SIG-M5 (cell line): ENCODE measurements around the gene OXER1.

ENCODE experiments used
- DNase-seq: peaks from one replicate; lab custom pipeline; 2025; lab: John Stamatoyannopoulos, UW

The OXER1 gene, protein sequence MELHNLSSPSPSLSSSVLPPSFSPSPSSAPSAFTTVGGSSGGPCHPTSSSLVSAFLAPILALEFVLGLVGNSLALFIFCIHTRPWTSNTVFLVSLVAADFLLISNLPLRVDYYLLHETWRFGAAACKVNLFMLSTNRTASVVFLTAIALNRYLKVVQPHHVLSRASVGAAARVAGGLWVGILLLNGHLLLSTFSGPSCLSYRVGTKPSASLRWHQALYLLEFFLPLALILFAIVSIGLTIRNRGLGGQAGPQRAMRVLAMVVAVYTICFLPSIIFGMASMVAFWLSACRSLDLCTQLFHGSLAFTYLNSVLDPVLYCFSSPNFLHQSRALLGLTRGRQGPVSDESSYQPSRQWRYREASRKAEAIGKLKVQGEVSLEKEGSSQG

GRCh38 chr2:42764096-42764495 is at the start of gene OXER1:
Gene OXER1, minus strand, starts transcription at chr2:42764135. Its CDS starts 73 bp downstream, at chr2:42764062.
- no peak for DNase-seq

GRCh38 chr2:42812899-42813479 is 49.1 kb upstream of the OXER1 start:
- no peak for DNase-seq

GRCh38 chr2:42810971-42811811 is 47.3 kb upstream of the OXER1 start:
- DNase-seq: no peak

GRCh38 chr2:42810121-42810970 is 46.4 kb upstream of the OXER1 start:
- peak; percentile 66 for DNase-seq

- no peak for DNase-seq
Measured at GRCh38 chr2:42809819-42810120, 45.8 kb upstream of the OXER1 start.

DNA sequence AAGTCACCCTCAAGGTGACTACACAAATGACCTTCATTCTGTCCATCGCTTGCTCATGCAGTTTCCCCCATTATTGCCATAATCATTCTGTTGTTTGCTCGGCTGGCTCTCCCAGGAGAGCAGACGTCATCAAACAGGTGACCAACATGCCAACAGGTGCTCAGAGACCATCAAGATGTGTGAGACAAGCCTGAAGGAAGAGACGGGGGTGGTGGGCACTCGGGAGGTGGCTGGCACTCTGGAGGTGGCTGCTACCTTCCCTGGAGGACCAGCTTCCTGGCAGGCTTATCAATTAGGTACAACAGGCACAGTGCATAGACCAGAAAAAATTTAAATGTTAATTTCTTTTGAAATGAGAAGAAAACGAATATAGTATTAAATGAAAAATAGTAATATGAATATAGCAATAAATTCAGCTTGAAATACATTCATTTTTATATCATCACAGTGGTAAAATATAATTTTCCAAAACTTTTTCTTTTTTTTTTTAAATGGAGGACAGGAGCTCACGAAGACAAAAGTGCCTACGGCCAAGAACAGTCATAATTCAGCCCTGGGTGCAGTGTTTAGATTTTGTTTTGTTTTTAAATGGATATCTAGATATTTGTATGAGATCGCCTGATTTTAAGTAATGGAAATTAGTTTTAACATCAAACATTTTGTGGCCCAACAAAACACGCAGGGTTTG is 45.3 kb upstream of the OXER1 start:
- DNase-seq: no peak

- DNase-seq: no peak
Measured at GRCh38 chr2:42808301-42808700, 44.4 kb upstream of the OXER1 start.

DNA sequence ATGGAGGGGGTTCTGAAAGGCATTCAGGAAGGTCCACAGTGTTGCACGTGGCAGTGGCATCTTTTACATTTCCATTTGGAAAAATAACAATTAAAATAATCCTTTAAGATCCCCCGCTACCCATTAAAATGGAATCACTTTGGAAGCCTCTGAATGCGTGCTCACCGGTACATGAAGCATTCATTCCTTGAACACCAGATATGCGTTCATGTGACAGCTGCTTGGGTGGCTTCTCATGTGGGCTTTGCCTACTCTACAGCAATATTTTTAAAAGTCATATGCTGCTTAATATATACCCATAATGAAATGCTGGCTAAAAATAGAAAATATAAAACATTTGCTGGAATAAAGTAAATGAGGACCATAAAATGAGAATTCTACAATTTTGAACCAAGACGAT is 42.9 kb upstream of the OXER1 start:
- no peak for DNase-seq

DNA sequence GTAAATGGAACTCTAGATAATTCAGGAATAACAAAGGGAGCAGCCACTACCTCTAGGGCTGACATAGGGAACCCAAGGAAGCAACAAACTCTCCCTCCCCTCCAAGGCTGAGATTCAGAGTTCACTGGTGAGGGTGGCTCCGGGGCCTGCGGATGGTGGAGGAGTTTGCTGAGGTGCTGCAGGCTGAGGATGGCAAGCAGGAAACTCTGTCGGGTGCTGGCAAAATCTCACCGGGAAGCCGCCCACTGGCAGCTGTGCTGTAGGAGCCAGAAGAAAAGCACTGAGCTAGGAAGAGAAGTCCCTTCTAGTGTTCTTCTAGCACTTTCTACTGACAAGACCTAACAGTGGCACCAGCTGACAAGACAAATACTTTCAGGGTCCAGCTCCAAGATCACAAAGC is 41.0 kb upstream of the OXER1 start:
- no peak for DNase-seq

- DNase-seq: peak; percentile 88
Measured at GRCh38 chr2:42804338-42804737, 40.4 kb upstream of the OXER1 start.

DNA sequence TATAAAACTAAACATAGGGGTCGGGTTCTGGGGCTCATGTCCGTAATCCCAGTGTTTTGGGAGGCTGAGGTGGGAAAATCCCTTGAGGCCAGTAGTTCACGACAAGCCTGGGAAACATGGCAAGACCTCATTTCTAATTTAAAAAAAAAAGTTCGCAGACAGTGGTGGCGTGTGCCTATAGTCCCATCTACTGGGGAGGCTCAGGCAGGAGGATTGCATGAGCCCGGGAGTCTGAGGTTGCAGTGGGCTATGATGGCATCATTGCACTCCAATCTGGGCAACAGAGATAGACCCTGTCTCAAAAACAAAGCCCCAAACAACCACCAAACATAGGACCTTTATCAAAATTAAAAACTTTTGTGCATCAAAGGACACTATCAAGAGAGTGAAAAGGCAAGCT is 38.2 kb upstream of the OXER1 start:
- DNase-seq: no peak

DNA sequence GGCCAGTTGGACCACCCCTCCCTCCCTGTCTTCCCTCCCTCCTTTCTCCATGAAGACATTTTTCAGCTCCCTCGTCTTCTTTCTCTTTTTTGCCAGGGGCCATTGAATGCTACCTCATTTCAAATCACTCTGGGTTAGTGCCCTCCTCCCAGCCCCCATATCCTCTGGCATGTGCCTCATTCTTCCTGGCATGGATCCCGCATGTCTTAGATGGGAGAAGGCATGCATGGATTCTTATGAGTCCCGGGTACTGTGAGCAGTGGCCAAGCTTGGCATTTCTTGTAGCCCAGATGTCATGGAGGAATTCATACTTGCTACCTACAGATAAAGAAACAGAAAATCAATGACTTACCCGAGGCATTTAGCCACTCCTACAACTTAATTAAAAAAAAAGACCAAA is 37.4 kb upstream of the OXER1 start:
- DNase-seq: no peak

DNA sequence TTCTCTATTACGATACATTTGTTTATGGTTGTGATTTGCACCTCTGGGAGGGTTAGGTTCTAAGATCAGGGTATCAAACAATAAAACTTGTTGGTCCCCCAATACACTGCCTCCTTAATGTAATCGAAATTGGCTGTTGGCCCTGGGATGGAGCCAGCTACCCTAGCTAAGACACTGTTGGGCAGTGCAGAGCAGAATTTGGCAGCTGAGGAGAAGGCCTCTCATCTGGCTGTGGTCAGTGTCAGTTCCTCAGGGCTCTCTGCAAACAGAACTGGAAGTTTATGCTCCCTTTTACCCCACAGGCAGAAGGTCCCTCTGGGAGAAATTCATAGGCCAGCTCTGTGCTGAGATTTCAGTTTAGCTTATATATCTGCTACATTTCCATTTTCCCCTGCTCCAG is 37.0 kb upstream of the OXER1 start:
- no peak for DNase-seq

DNA sequence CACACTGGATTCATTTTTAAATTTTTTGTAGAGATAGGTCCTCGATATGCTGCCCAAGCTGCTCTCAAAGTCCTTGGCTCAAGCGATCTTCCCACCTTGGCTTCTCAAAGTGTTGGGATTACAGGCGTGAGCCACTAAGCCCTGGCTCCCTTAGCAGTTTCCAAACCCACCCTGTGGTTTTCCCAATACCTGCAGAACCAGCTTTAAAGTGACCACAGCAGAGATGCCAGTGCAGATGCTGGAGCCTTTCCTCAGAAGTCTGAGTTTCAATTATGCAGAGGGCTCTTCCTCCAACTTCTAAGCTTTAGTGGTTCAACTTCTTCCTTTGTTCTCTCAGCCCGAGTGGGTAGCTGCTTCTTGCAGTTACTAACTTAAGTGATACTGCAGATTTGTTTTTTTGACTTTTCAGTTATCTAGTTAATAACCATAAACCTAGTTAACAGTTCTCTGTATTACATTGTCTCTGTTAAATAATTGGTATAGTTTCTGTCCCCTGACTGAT is 36.6 kb upstream of the OXER1 start:
- DNase-seq: no peak

DNA sequence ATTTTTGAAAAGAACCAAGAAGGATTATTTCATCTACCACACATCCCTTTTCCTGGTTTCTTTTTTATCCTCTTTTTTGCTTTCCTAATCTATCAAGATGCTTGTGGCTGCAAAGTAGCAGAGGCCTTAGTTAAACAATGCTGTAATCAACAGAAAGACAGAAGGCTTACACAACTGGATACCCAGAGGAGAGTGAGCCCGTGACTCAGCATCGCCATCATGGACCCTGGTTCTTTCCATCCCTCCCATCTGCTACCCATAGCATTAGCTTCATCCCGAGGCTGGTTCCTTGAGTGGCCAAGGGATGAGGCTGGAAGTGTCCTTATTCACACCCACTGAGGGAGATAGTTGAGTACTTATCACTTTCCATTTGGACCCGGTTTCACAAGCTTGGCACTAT is 35.9 kb upstream of the OXER1 start:
- DNase-seq: no peak

- no peak for DNase-seq
Measured at GRCh38 chr2:42797281-42797680, 33.3 kb upstream of the OXER1 start.

DNA sequence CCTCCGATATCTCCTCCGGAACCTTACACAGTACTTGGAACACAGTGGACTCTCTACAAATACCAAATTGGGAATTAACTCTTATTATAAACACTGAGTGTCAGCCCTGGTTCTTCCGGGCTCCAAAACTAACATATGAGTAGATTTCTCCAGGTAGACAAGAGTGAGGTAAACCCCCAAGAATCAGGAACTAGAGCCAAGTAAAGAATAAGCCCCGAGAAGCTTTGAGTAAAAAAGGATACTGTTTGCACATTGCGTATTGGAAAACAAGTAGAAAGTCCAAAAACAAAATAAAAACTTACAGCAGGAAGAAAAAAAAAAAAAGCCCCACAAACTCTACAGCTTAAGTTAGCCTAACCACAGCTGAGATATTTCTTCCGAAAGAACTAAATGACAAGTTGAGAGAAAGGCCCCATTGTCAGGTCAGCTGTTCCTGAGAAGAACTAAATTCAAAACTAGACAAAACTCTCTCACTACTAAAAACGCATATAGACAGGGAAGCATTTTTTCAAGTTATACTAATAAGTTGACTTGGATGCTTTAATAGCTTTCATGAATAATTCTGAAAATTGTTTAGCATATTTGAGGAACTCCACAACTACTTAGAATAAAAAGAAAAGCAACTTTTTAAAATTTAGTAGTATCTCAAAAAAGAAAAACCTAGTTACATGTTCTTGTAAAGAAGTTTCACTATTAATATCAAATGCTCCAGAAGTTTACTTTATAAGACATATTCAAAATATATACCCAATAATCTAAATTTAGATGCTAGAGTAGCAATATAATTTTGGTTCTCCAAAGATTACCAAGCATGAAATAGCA is 32.7 kb upstream of the OXER1 start:
- DNase-seq: no peak

GRCh38 chr2:42795841-42796301 is 31.9 kb upstream of the OXER1 start:
- DNase-seq: no peak

DNA sequence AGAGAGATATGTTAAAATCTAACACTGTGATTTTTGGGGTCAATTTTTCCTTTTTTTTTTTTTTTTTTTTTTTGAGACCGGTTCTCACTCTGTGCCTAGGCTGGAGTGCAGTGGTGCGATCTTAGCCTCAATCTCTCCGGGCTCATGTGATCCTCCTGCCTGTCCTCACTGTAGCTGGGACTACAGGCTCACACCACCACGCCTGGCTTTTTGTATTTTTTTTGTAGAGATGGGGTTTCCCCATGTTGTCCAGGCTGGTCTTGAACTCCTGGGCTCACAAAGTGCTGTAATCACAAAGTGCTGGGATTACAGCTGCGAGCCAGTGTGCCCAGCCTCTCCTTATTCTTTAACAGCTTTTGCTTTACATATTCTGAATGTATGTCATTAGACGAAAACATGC is 31.3 kb upstream of the OXER1 start:
- DNase-seq: no peak

- no peak for DNase-seq
Measured at GRCh38 chr2:42794271-42795046, 30.5 kb upstream of the OXER1 start.
